Fibroblast of peridontal ligament (primary cell): ENCODE data around the gene ROPN1.
"Not testable (repeated sequence)": the region's sequence is repeated elsewhere in the genome, so short reads cannot be mapped to it uniquely, and the experiment has no call there.

Experiments
- DNase-seq: peaks from one replicate; pipeline ENCODE4 v3.0.0-alpha.2; 2010; ENCODE audit errors: extremely low read depth

The ROPN1 gene

GRCh38 chr3:123991730-123992588, at the start of gene ROPN1:
ROPN1 (minus strand) TSS chr3:123992124; CDS start chr3:123980481, 11,643 bp downstream.
- not testable (repeated sequence) for DNase-seq

GRCh38 chr3:124041553-124041952, 49.6 kb upstream of the ROPN1 start:
- no peak for DNase-seq

- DNase-seq = no peak
Observed at GRCh38 chr3:124037326-124037725, 45.4 kb upstream of the ROPN1 start.

- DNase-seq = not testable (repeated sequence)
Observed at GRCh38 chr3:124036214-124036613, 44.3 kb upstream of the ROPN1 start.

GRCh38 chr3:124035463-124036121, 43.7 kb upstream of the ROPN1 start:
- DNase-seq = no peak

GRCh38 chr3:124034844-124035152, 42.9 kb upstream of the ROPN1 start:
- no peak for DNase-seq

- no peak for DNase-seq
Observed at GRCh38 chr3:124034016-124034843, 42.3 kb upstream of the ROPN1 start.

- no peak for DNase-seq
Observed at GRCh38 chr3:124033360-124034015, 41.6 kb upstream of the ROPN1 start, which contains the start of gene KALRN. KALRN (plus strand) TSS chr3:124033369.

GRCh38 chr3:124032881-124033359, 41.0 kb upstream of the ROPN1 start:
- peak; percentile 54 for DNase-seq

GRCh38 chr3:124032311-124032880, 40.5 kb upstream of the ROPN1 start:
- peak; percentile 27 for DNase-seq

- DNase-seq = no peak
Observed at GRCh38 chr3:124026516-124026915, 34.6 kb upstream of the ROPN1 start.

GRCh38 chr3:124023531-124023930, 31.6 kb upstream of the ROPN1 start:
- DNase-seq = not testable (repeated sequence)

GRCh38 chr3:124019291-124019690, 27.4 kb upstream of the ROPN1 start:
- DNase-seq = no peak

GRCh38 chr3:124017502-124017901, 25.6 kb upstream of the ROPN1 start:
- not testable (repeated sequence) for DNase-seq

- peak; percentile 16 for DNase-seq
Observed at GRCh38 chr3:124016483-124016882, 24.6 kb upstream of the ROPN1 start.

GRCh38 chr3:124014366-124014942, 22.5 kb upstream of the ROPN1 start:
- DNase-seq = no peak

GRCh38 chr3:124008321-124008720, 16.4 kb upstream of the ROPN1 start:
- DNase-seq = not testable (repeated sequence)

GRCh38 chr3:124007186-124007585, 15.3 kb upstream of the ROPN1 start:
- no peak for DNase-seq

GRCh38 chr3:124002405-124003079, 10.6 kb upstream of the ROPN1 start:
- DNase-seq = not testable (repeated sequence)

GRCh38 chr3:124001366-124001765, 9.4 kb upstream of the ROPN1 start:
- DNase-seq = not testable (repeated sequence)
